ENCODE measurements around the gene EHMT2. TPM values are rescaled to one million over a fixed set of nuclear protein-coding genes. Genes with fewer than 3 reads are reported as not detected.
A peak's percentile ranks its signal among the peaks of the same experiment; 100 is the strongest.

EHMT2 gene
- total and polyA plus RNA-seq, 2 of the 13 experiments (the other 11 are each of a cell fraction or from before 2014, with no cell fraction given), result 55.2 to 69.2 TPM

GRCh38 chr6:31920811-31921210 is 23.3 kb upstream of the EHMT2 start (continued):
- TF ChIP-seq, protein P1, sequence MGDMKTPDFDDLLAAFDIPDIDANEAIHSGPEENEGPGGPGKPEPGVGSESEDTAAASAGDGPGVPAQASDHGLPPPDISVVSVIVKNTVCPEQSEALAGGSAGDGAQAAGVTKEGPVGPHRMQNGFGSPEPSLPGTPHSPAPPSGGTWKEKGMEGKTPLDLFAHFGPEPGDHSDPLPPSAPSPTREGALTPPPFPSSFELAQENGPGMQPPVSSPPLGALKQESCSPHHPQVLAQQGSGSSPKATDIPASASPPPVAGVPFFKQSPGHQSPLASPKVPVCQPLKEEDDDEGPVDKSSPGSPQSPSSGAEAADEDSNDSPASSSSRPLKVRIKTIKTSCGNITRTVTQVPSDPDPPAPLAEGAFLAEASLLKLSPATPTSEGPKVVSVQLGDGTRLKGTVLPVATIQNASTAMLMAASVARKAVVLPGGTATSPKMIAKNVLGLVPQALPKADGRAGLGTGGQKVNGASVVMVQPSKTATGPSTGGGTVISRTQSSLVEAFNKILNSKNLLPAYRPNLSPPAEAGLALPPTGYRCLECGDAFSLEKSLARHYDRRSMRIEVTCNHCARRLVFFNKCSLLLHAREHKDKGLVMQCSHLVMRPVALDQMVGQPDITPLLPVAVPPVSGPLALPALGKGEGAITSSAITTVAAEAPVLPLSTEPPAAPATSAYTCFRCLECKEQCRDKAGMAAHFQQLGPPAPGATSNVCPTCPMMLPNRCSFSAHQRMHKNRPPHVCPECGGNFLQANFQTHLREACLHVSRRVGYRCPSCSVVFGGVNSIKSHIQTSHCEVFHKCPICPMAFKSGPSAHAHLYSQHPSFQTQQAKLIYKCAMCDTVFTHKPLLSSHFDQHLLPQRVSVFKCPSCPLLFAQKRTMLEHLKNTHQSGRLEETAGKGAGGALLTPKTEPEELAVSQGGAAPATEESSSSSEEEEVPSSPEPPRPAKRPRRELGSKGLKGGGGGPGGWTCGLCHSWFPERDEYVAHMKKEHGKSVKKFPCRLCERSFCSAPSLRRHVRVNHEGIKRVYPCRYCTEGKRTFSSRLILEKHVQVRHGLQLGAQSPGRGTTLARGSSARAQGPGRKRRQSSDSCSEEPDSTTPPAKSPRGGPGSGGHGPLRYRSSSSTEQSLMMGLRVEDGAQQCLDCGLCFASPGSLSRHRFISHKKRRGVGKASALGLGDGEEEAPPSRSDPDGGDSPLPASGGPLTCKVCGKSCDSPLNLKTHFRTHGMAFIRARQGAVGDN (CRISPR knock-in tag; IDR thresholded peaks at IDR 0.05), result peak; percentile 21; the same call in 1 of the 2 replicates
- TF ChIP-seq, protein P2, sequence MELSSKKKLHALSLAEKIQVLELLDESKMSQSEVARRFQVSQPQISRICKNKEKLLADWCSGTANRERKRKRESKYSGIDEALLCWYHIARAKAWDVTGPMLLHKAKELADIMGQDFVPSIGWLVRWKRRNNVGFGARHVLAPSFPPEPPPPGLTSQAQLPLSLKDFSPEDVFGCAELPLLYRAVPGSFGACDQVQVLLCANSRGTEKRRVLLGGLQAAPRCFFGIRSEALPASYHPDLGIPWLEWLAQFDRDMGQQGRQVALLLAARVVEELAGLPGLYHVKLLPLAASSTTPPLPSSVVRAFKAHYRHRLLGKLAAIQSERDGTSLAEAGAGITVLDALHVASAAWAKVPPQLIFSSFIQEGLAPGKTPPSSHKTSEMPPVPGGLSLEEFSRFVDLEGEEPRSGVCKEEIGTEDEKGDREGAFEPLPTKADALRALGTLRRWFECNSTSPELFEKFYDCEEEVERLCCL (CRISPR knock-in tag; IDR thresholded peaks at IDR 0.05; ENCODE audit: borderline replicate concordance), result no peak
- TF ChIP-seq, protein P3, sequence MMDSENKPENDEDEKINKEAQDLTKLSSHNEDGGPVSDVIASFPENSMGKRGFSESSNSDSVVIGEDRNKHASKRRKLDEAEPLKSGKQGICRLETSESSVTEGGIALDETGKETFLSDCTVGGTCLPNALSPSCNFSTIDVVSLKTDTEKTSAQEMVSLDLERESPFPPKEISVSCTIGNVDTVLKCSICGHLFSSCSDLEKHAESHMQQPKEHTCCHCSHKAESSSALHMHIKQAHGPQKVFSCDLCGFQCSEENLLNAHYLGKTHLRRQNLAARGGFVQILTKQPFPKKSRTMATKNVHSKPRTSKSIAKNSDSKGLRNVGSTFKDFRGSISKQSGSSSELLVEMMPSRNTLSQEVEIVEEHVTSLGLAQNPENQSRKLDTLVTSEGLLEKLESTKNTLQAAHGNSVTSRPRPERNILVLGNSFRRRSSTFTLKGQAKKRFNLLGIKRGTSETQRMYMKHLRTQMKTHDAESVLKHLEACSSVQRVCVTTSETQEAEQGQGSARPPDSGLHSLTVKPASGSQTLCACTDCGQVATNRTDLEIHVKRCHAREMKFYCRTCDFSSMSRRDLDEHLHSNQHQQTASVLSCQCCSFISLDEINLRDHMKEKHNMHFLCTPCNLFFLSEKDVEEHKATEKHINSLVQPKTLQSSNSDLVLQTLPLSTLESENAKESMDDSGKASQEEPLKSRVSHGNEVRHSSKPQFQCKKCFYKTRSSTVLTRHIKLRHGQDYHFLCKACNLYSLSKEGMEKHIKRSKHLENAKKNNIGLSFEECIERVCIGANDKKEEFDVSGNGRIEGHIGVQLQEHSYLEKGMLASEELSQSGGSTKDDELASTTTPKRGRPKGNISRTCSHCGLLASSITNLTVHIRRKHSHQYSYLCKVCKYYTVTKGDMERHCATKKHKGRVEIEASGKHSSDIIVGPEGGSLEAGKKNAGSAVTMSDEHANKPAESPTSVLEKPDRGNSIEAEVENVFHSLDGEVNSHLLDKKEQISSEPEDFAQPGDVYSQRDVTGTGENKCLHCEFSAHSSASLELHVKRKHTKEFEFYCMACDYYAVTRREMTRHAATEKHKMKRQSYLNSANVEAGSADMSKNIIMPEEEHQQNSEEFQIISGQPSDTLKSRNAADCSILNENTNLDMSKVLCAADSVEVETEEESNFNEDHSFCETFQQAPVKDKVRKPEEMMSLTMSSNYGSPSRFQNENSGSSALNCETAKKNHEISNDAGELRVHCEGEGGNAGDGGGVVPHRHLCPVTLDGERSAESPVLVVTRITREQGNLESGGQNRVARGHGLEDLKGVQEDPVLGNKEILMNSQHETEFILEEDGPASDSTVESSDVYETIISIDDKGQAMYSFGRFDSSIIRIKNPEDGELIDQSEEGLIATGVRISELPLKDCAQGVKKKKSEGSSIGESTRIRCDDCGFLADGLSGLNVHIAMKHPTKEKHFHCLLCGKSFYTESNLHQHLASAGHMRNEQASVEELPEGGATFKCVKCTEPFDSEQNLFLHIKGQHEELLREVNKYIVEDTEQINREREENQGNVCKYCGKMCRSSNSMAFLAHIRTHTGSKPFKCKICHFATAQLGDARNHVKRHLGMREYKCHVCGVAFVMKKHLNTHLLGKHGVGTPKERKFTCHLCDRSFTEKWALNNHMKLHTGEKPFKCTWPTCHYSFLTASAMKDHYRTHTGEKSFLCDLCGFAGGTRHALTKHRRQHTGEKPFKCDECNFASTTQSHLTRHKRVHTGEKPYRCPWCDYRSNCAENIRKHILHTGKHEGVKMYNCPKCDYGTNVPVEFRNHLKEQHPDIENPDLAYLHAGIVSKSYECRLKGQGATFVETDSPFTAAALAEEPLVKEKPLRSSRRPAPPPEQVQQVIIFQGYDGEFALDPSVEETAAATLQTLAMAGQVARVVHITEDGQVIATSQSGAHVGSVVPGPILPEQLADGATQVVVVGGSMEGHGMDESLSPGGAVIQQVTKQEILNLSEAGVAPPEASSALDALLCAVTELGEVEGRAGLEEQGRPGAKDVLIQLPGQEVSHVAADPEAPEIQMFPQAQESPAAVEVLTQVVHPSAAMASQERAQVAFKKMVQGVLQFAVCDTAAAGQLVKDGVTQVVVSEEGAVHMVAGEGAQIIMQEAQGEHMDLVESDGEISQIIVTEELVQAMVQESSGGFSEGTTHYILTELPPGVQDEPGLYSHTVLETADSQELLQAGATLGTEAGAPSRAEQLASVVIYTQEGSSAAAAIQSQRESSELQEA (CRISPR knock-in tag; IDR thresholded peaks at IDR 0.05; ENCODE audit: not compliant biosample characterization), result no peak
- TF ChIP-seq MTERF4 (CRISPR knock-in tag; IDR thresholded peaks at IDR 0.05) (no peak), CBX1 (IDR thresholded peaks at IDR 0.05; ENCODE audit: low read depth) (no peak)
- TF ChIP-seq, protein P4, sequence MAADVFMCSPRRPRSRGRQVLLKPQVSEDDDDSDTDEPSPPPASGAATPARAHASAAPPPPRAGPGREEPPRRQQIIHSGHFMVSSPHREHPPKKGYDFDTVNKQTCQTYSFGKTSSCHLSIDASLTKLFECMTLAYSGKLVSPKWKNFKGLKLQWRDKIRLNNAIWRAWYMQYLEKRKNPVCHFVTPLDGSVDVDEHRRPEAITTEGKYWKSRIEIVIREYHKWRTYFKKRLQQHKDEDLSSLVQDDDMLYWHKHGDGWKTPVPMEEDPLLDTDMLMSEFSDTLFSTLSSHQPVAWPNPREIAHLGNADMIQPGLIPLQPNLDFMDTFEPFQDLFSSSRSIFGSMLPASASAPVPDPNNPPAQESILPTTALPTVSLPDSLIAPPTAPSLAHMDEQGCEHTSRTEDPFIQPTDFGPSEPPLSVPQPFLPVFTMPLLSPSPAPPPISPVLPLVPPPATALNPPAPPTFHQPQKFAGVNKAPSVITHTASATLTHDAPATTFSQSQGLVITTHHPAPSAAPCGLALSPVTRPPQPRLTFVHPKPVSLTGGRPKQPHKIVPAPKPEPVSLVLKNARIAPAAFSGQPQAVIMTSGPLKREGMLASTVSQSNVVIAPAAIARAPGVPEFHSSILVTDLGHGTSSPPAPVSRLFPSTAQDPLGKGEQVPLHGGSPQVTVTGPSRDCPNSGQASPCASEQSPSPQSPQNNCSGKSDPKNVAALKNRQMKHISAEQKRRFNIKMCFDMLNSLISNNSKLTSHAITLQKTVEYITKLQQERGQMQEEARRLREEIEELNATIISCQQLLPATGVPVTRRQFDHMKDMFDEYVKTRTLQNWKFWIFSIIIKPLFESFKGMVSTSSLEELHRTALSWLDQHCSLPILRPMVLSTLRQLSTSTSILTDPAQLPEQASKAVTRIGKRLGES (CRISPR knock-in tag; IDR thresholded peaks at IDR 0.05; ENCODE audit: borderline replicate concordance), result no peak
- TF ChIP-seq, protein P5, sequence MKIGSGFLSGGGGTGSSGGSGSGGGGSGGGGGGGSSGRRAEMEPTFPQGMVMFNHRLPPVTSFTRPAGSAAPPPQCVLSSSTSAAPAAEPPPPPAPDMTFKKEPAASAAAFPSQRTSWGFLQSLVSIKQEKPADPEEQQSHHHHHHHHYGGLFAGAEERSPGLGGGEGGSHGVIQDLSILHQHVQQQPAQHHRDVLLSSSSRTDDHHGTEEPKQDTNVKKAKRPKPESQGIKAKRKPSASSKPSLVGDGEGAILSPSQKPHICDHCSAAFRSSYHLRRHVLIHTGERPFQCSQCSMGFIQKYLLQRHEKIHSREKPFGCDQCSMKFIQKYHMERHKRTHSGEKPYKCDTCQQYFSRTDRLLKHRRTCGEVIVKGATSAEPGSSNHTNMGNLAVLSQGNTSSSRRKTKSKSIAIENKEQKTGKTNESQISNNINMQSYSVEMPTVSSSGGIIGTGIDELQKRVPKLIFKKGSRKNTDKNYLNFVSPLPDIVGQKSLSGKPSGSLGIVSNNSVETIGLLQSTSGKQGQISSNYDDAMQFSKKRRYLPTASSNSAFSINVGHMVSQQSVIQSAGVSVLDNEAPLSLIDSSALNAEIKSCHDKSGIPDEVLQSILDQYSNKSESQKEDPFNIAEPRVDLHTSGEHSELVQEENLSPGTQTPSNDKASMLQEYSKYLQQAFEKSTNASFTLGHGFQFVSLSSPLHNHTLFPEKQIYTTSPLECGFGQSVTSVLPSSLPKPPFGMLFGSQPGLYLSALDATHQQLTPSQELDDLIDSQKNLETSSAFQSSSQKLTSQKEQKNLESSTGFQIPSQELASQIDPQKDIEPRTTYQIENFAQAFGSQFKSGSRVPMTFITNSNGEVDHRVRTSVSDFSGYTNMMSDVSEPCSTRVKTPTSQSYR (CRISPR knock-in tag; IDR thresholded peaks at IDR 0.05; ENCODE audit: borderline replicate concordance), result peak; percentile 87

All from HepG2 (cell line).